Karpas-422 (cell line): Measurements from ENCODE around the gene C1QB. TPM values are rescaled to one million over a fixed set of nuclear protein-coding genes. Genes with fewer than 3 reads are reported as not detected.

Experiments
- DNase-seq: peaks from one replicate; pipeline ENCODE4 v3.0.0-alpha.2; 2015
- H2AFZ ChIP-seq: fragments of 200-600 bp; sonication (generic); 2 replicates; pipeline ENCODE4 v1.6.1; 2014; ENCODE audit warnings: antibody characterized with exemption, low read length, mixed read lengths
- H3K27ac ChIP-seq: fragments of 200-600 bp; sonication (generic); 2 replicates; pipeline ENCODE4 v1.5.1; 2014; ENCODE audit warnings: mild to moderate bottlenecking, low read length, moderate library complexity
- H3K27me3 ChIP-seq: fragments of 200-600 bp; sonication (generic); 2 replicates; pipeline ENCODE4 v1.6.1; 2014; ENCODE audit warnings: low read length, mixed read lengths
- H3K36me3 ChIP-seq: fragments of 200-600 bp; sonication (generic); 2 replicates; pipeline ENCODE4 v1.6.1; 2014; ENCODE audit warnings: low read length, mixed read lengths; ENCODE audit not compliant: insufficient read depth
- H3K4me1 ChIP-seq: fragments of 200-600 bp; sonication (generic); 2 replicates; pipeline ENCODE4 v1.6.1; 2014; ENCODE audit warnings: mild to moderate bottlenecking, low read length, mixed read lengths
- H3K4me2 ChIP-seq: fragments of 200-600 bp; sonication (generic); 2 replicates; pipeline ENCODE4 v1.6.1; 2014; ENCODE audit warnings: low read length, low read depth, mild to moderate bottlenecking; ENCODE audit not compliant: poor library complexity, severe bottlenecking
- H3K4me3 ChIP-seq: fragments of 200-600 bp; sonication (generic); 2 replicates; pipeline ENCODE4 v1.5.1; 2014; ENCODE audit warnings: mild to moderate bottlenecking, antibody characterized with exemption, low read length, mixed read lengths
- H3K79me2 ChIP-seq: fragments of 200-600 bp; sonication (generic); 2 replicates; pipeline ENCODE4 v1.6.1; 2014; ENCODE audit warnings: mild to moderate bottlenecking, low read length, mixed read lengths
- H3K9ac ChIP-seq: fragments of 200-600 bp; sonication (generic); 2 replicates; pipeline ENCODE4 v1.6.0; 2014; ENCODE audit warnings: low read length
- H3K9me2 ChIP-seq: fragments of 200-600 bp; sonication (generic), shearing (Covaris generic); replicated peaks from 2 replicates; pipeline ENCODE4 v1.6.0; 2014; ENCODE audit warnings: mild to moderate bottlenecking, low read length, moderate library complexity; ENCODE audit not compliant: insufficient read depth
- H3K9me3 ChIP-seq: fragments of 300-700, 200-600 bp; sonication (generic); 2 replicates; pipeline ENCODE4 v1.6.1; 2014; ENCODE audit warnings: low read length, mixed read lengths
- H4K20me1 ChIP-seq: fragments of 200-600 bp; sonication (generic); 2 replicates; pipeline ENCODE4 v1.6.1; 2014; ENCODE audit warnings: mild to moderate bottlenecking, antibody characterized with exemption, low read length, low read depth; ENCODE audit not compliant: insufficient read depth
- total RNA-seq: library from RNA; depleted of rRNA; stranded (reverse); fragments of >200 nt; shearing (Covaris generic); gene quantifications from 2 replicates; pipeline ENCODE4 v1.2.3, GENCODE V29; 2014; ENCODE audit warnings: low replicate concordance; rRNA removed

The C1QB gene
- total RNA-seq: not detected in 2 replicates

GRCh38 chr1:22652881-22653316 is at the start of gene C1QB:
Gene C1QB, plus strand, starts transcription at chr1:22653236. Its CDS starts 6,227 bp downstream, at chr1:22659463.
- H3K9me2 ChIP-seq: no peaks in the 10 kb centered on the region
- no peaks in the 10 kb centered on the region for H3K79me2 ChIP-seq
- H3K4me2 ChIP-seq: no peak within 1 kb of the TSS
- no peaks in the 10 kb centered on the region for H3K9me3 ChIP-seq
- no peak within 1 kb of the TSS for H3K4me3 ChIP-seq
- no peaks in the 10 kb centered on the region for H3K27me3 ChIP-seq
- no peak within 1 kb of the TSS for H2AFZ ChIP-seq
- no peak for DNase-seq
- no peaks in the 10 kb centered on the region for H4K20me1 ChIP-seq
- no peak within 1 kb of the TSS for H3K9ac ChIP-seq
- H3K36me3 ChIP-seq: no peaks in the 10 kb centered on the region
- H3K27ac ChIP-seq: no peak within 1 kb of the TSS
- H3K4me1 ChIP-seq: no peaks in the 10 kb centered on the region

- Histone ChIP-seq H3K27ac (no peak overlapping the region), H3K9me3 (no peaks in the 10 kb centered on the region), H3K4me3 (no peak overlapping the region), H3K36me3 (no peaks in the 10 kb centered on the region), H3K9me2 (no peaks in the 10 kb centered on the region), H4K20me1 (0 out of 2 replicates have a peak, but pooled peaks cover 2% of the 10 kb centered on the region), H3K79me2 (no peaks in the 10 kb centered on the region), H2AFZ (no peak overlapping the region), H3K4me2 (no peak overlapping the region), H3K4me1 (no peaks in the 10 kb centered on the region), H3K27me3 (no peaks in the 10 kb centered on the region), H3K9ac (no peak overlapping the region)
- no peak for DNase-seq
Measured at GRCh38 chr1:22606161-22606560, 46.9 kb upstream of the C1QB start.

DNA sequence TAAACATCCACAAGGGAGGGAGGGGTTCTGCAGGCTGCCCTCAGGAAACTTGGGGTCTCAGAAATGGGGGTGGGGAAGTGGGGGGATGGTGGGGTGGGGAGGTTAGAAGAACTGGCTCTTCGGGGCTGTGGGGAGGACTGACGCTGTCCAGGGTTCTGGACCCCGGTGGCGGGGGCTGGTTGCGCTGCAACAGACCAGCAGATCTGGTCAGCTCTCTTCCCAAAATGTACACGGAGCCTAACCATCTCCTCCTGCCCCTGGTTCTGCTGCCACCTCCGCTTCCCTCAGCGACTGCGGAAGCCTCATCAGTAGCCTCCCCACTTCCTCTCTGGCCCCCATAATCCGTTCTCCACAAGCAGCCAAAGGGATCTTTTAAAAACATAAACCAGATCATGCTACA is 45.9 kb upstream of the C1QB start:
- Histone ChIP-seq H3K9me3 (no peaks in the 10 kb centered on the region), H2AFZ (no peak overlapping the region), H3K9me2 (no peaks in the 10 kb centered on the region), H3K4me3 (no peak overlapping the region), H3K4me2 (no peak overlapping the region), H3K9ac (no peak overlapping the region), H3K27me3 (no peaks in the 10 kb centered on the region), H3K4me1 (no peaks in the 10 kb centered on the region), H3K36me3 (no peaks in the 10 kb centered on the region), H3K27ac (no peak overlapping the region), H4K20me1 (0 out of 2 replicates have a peak, but pooled peaks cover 2% of the 10 kb centered on the region), H3K79me2 (no peaks in the 10 kb centered on the region)
- no peak for DNase-seq

DNA sequence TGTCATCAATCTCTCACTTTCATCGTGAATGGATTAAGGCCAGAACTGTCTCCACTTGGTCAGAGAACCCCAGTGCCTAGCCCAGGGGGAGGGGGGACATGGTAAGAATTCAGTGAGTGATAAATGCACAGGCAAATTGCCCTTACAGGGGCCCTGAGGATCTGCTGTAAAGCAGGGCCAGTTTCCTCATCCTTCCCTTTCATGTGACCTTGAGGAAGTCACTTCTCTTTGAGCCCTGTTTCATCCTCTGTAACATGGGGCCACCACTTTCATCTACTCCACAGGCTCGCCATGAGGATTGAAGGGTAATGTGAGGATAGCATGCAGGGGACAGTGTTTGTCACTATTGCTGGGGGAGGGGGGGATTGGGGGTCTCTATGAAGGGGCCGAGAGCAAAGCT is 44.7 kb upstream of the C1QB start:
- H3K27me3 ChIP-seq: no peaks in the 10 kb centered on the region
- H2AFZ ChIP-seq: no peak overlapping the region
- no peak overlapping the region for H3K4me3 ChIP-seq
- H4K20me1 ChIP-seq: 0 out of 2 replicates have a peak, but pooled peaks cover 2% of the 10 kb centered on the region
- no peaks in the 10 kb centered on the region for H3K9me3 ChIP-seq
- no peaks in the 10 kb centered on the region for H3K4me1 ChIP-seq
- no peaks in the 10 kb centered on the region for H3K9me2 ChIP-seq
- no peak overlapping the region for H3K27ac ChIP-seq
- no peak overlapping the region for H3K9ac ChIP-seq
- no peak overlapping the region for H3K4me2 ChIP-seq
- no peaks in the 10 kb centered on the region for H3K36me3 ChIP-seq
- DNase-seq: no peak
- H3K79me2 ChIP-seq: no peaks in the 10 kb centered on the region

DNA sequence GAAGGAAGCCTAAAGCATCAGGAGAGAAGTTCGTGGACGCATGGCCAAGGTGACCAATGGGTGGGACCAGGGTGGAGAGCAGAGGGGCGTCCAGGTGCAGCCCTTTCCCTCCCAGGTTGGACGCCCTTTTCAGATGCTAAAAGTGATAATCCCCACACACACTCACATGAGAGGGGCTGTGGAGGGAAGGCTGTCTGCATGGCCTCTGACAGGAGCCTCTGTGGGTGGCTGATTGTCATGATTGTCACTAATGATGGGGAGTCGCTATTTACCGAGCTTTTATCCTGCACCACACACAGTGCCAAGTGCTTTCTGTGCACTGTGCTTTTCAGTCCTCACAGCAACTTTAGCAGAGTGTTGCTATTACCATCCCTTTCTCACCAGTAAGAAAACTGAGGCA is 43.7 kb upstream of the C1QB start:
- H3K4me2 ChIP-seq: no peak overlapping the region
- no peaks in the 10 kb centered on the region for H3K79me2 ChIP-seq
- no peak overlapping the region for H2AFZ ChIP-seq
- no peaks in the 10 kb centered on the region for H3K27me3 ChIP-seq
- no peaks in the 10 kb centered on the region for H3K9me2 ChIP-seq
- H3K36me3 ChIP-seq: no peaks in the 10 kb centered on the region
- no peaks in the 10 kb centered on the region for H3K4me1 ChIP-seq
- no peaks in the 10 kb centered on the region for H3K9me3 ChIP-seq
- DNase-seq: no peak
- H3K27ac ChIP-seq: no peak overlapping the region
- no peak overlapping the region for H3K9ac ChIP-seq
- 0 out of 2 replicates have a peak, but pooled peaks cover 2% of the 10 kb centered on the region for H4K20me1 ChIP-seq
- no peak overlapping the region for H3K4me3 ChIP-seq

DNA sequence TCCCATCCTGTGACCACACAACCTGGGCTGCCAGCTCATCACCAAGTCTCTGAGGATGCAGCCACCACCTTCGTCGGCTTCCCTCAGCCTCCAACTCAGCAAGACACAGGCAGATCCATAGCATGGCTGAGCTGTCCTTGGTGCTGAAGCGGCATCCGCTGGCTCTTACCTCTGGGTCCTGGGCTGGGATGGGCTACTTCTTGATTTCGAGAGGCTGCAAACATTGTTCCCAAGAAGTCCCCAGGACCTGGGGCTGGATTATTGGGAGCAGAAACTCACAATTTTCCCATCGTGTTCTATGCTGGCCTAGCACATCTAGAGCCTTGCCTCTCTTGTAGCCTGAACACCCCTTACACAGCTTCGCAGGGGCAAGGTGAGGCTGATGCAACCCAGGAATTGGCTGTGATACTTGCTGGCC is 41.5 kb upstream of the C1QB start:
- Histone ChIP-seq H3K4me1 (no peaks in the 10 kb centered on the region), H3K9ac (no peak overlapping the region), H3K4me3 (no peak overlapping the region), H2AFZ (no peak overlapping the region), H3K9me3 (no peaks in the 10 kb centered on the region), H3K36me3 (no peaks in the 10 kb centered on the region), H3K79me2 (no peaks in the 10 kb centered on the region), H4K20me1 (0 out of 2 replicates have a peak, but pooled peaks cover 2% of the 10 kb centered on the region), H3K27me3 (no peaks in the 10 kb centered on the region), H3K27ac (no peak overlapping the region), H3K9me2 (no peaks in the 10 kb centered on the region), H3K4me2 (no peak overlapping the region)
- peak; percentile 71 for DNase-seq

DNA sequence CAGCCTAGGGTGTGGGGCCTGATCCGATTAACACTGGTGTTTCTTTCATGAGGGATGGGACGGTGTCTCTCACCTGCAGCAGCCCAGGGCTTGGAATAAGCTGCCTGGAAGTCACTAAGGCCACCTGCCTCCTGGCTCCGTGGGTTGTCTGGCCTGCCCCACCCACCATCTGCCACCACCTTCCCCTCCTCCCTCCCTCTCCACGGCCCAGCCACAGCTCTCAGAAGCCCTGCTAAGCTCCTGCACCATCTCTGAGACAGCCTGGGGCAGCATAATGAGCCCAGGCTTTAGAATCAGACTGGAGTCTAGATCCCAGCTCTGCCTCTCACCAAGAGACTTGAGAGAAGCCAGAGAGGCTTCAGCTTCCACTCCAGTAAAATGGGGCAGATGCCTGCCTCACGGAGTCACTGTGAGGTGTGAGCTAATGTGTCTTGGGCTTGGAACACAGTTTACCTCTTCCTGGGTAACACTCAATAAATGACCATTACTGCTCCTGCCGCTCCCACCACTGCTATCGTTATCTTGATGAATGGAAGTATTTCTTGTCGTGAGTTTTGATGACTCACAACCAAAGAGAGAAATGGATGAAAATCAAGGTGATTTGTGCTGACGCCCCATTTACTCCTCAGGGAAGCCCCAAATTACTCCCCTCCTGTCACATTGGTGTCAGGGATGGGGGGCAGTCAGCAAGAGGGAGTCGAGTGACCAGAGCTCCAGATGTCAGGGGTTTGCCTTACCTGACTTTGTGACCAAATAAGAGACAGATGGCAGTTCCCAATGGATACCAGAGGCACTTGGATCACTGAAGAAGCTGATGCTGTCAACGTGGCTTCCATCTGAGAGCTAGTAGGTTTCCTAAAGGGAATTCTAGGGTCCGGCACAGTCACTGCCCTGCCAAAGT is 40.1 kb upstream of the C1QB start:
- H4K20me1 ChIP-seq: no peaks in the 10 kb centered on the region
- H3K4me1 ChIP-seq: no peaks in the 10 kb centered on the region
- H3K9me2 ChIP-seq: no peaks in the 10 kb centered on the region
- no peak overlapping the region for H3K4me3 ChIP-seq
- no peak overlapping the region for H3K9ac ChIP-seq
- H2AFZ ChIP-seq: no peak overlapping the region
- no peaks in the 10 kb centered on the region for H3K79me2 ChIP-seq
- no peak overlapping the region for H3K4me2 ChIP-seq
- DNase-seq: no peak
- no peaks in the 10 kb centered on the region for H3K27me3 ChIP-seq
- H3K36me3 ChIP-seq: no peaks in the 10 kb centered on the region
- no peak overlapping the region for H3K27ac ChIP-seq
- no peaks in the 10 kb centered on the region for H3K9me3 ChIP-seq

DNA sequence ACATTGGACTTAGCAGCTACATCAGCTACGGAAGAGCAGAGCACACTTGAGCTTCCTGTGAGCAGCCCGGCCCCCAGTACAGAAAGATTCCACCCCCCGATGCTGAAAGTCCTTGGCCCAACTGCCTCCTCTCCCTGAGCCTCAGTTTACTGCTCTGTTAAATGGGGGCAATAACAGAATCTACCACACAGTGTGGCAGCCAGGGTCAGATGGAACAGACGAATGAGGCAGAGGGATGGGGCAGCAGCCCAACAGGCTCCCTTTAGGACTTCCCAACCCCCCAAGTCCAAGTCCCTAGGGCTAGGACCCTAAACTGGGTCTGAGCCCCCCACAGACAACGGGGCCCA is 39.5 kb upstream of the C1QB start:
- H3K4me2 ChIP-seq: no peak overlapping the region

More for the DNA sequence above, 39.5 kb upstream of the C1QB start:
- H3K36me3 ChIP-seq: no peaks in the 10 kb centered on the region
- no peak overlapping the region for H2AFZ ChIP-seq
- no peak for DNase-seq
- H3K27ac ChIP-seq: no peak overlapping the region
- no peaks in the 10 kb centered on the region for H3K4me1 ChIP-seq
- H3K9ac ChIP-seq: no peak overlapping the region
- no peaks in the 10 kb centered on the region for H3K79me2 ChIP-seq
- H3K9me3 ChIP-seq: no peaks in the 10 kb centered on the region
- no peaks in the 10 kb centered on the region for H3K9me2 ChIP-seq
- no peaks in the 10 kb centered on the region for H4K20me1 ChIP-seq
- no peaks in the 10 kb centered on the region for H3K27me3 ChIP-seq
- H3K4me3 ChIP-seq: no peak overlapping the region
